LNCaP clone FGC (cell line): ENCODE data around the gene GABRP.

Experiments
- DNase-seq: peaks from one replicate; pipeline ENCODE4 v3.0.0-alpha.2; 2011; ENCODE audit warnings: low read depth
- H3K4me3 ChIP-seq: 2 replicates; pipeline ENCODE4 v1.5.1; 2011; ENCODE audit warnings: mild to moderate bottlenecking, low read depth, low read length, control low read depth
- TF ChIP-seq, protein P1 (sequence below): IDR thresholded peaks from 2 replicates; pipeline ENCODE4 v1.5.1; 2012; ENCODE audit warnings: mild to moderate bottlenecking; ENCODE audit not compliant: control insufficient read depth, insufficient read depth; ENCODE audit errors: extremely low read depth

Gene GABRP

DNA sequence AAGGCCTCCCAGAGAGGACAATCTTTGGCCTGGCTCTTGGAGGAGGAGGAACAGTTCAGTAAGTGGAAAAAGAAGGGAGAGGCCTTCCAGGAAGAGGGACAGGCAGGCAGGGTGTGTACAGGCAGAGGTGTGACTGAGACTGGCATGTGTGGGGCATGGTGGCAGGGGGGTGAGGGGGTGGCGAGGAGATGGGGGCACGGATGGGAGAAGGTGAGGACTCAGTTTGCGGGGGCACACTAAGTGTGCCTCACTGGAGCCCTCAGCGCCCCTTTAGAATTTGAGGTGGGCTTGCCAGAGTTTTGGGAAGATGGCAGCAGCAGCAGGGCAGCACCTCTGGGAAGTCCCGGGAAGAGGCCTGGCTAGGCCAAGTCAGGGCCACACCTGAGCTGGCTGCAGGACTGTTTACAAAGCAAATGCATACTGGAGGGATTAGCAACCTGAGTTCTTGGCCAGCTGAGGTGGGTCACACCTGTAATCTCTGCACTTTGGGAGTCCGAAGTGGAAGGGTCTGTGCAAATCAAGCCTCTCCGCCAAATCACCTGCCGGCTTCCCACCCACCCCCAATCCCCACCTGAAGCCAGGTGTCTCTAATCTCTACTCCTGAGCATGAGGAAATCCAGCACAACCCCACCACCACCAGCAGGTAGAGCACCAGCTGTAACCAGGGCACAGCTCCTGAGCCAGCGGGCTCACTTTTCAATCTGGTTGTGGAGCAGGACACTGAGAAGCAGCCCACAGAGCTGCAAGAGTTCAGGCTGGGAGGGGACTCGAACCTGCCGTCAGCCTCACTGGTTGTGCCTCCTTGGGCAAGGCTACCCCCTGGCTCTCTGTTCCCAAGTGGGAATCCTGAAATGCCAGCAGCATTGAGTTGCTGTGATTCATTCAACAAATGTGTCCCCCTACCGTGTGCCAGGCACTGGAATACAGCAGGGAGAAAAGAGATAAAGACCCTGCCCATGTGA is 10.2 kb upstream of the GABRP start:
- no peak for DNase-seq
- TF ChIP-seq, protein P1, sequence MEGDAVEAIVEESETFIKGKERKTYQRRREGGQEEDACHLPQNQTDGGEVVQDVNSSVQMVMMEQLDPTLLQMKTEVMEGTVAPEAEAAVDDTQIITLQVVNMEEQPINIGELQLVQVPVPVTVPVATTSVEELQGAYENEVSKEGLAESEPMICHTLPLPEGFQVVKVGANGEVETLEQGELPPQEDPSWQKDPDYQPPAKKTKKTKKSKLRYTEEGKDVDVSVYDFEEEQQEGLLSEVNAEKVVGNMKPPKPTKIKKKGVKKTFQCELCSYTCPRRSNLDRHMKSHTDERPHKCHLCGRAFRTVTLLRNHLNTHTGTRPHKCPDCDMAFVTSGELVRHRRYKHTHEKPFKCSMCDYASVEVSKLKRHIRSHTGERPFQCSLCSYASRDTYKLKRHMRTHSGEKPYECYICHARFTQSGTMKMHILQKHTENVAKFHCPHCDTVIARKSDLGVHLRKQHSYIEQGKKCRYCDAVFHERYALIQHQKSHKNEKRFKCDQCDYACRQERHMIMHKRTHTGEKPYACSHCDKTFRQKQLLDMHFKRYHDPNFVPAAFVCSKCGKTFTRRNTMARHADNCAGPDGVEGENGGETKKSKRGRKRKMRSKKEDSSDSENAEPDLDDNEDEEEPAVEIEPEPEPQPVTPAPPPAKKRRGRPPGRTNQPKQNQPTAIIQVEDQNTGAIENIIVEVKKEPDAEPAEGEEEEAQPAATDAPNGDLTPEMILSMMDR = no peak
- H3K4me3 ChIP-seq = no peak overlapping the region

DNA sequence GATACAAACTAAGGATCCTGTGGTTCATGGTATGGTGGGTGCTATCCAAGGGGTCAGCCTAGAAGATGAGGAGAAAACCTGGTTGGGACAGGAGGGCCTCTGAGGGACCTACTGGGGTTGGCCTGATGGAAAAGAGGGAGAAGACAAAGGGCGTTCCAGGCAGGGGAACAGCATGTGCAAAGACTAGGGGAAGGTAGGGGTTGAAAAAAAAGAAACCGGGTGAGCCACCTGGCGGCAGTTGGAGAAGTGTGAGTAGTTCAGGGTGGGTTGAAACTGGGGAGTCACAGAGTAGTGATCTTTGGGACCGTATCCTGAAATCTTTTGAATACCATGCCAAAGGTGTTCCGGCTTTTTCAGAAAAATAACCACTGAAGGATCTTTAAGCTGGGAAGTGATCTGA is 8.7 kb upstream of the GABRP start:
- no peak for DNase-seq
- no peak overlapping the region for H3K4me3 ChIP-seq
- TF ChIP-seq, protein P1 = no peak

DNA sequence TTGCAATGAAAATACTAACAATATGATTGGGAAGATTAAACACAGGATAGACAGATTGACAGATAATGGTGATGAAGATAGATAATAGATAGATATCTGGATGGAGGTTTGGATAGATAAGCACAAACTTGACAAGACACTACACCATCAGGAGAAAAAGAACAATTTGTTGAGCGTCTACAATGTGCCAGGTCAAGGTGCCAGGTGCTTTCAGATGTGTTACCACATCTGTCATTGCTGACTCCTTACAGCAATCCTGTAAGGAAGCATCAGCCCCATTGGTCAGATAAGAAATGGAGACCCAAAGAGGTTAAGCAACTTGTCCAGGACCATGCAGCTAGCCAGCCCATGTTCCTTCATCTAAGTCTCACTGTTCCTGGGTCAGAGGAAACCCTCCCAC is 1.6 kb upstream of the GABRP start:
- TF ChIP-seq, protein P1 = no peak
- no peak overlapping the region for H3K4me3 ChIP-seq
- DNase-seq = no peak

DNA sequence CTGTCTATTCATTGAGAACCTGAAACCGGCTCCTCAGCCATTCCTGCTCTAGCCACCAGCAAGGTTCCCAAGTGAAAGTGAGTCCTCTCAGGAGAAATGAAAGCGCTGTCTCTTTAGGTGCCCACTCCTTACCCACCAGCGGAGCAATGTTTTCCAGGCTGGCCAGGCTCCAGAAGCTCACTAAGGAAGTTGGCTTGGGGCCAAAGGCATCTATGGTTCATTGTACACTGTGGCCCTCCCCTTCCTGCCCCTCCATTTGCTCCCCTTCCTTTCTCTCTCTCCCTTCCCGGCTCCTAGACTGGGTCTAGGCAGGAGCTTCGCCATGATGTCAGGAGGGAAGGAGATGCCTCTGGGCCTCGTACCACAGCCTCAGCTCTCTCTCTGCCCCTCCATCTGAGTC is 1.1 kb upstream of the GABRP start:
- no peak for DNase-seq
- TF ChIP-seq, protein P1 = no peak
- no peak overlapping the region for H3K4me3 ChIP-seq

DNA sequence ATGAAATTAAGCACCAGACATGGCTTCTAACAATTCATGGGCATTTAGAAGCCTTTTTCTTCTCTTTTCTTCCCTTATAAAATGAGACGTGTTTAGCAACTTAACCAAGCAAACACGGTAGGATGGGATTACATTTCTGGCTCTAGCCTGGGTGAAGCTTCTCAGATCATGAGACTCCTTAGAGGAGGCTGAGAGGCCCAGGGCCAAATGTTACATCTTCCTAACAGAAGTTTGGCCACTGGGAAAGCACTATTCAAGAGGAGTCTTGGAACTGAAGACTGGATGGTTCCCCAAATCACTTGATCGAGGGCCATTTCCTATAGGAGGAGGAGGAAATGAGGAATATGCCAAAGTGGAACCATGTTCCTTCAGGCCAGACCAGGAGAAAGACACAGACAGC is 1.9 kb downstream of the GABRP start:
- H3K4me3 ChIP-seq = no peak overlapping the region
- TF ChIP-seq, protein P1 = no peak
- no peak for DNase-seq

DNA sequence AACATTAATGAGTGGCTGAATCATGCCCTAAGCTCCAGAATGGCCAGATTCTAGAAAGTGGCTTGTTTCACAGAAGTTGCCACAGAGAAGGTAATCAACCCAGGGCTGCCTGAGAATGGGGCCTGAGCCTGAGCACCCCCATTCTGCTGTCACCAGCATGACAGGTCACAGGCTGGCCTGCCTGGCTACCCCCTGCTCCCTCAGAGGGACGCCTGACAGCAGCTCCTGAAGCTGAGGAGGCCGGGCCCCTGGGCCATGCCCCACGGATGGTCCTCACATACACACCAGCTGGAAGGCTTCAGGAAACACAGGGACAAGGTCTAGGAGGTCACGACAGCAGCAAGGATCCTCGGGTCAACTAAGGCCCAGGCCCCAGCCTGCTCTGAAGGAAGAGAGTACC is 3.7 kb downstream of the GABRP start:
- no peak for DNase-seq
- TF ChIP-seq, protein P1 = no peak
- no peak overlapping the region for H3K4me3 ChIP-seq
